Stimulated activated CD4-positive, alpha-beta T cell treated with anti-CD3 and anti-CD28 coated beads, TNF-alpha, amount 100 ng/mL, for 4 hours (primary cell): Measurements from ENCODE around the gene TCN2.
"Not testable (repeated sequence)": the region's sequence is repeated elsewhere in the genome, so short reads cannot be mapped to it uniquely, and the experiment has no call there.

ENCODE experiments used
- DNase-seq, 3 experiments: peaks; one replicate each; pipeline ENCODE4 v3.0.0-alpha.2; 2020; ENCODE audit warnings: low read depth in 3 of 3

The TCN2 gene

GRCh38 chr22:30606455-30607299, at the start of gene TCN2:
TSS of gene TCN2 (plus strand) at chr22:30607174. CDS start at chr22:30607332, 158 bp downstream.
- DNase-seq: no peak

- no peak for DNase-seq
Observed at GRCh38 chr22:30557243-30557642, 49.7 kb upstream of the TCN2 start.

- DNase-seq: no peak
Observed at GRCh38 chr22:30559889-30560288, 47.1 kb upstream of the TCN2 start.

- DNase-seq: not testable (repeated sequence)
Observed at GRCh38 chr22:30560643-30561202, 46.3 kb upstream of the TCN2 start.

- no peak for DNase-seq
Observed at GRCh38 chr22:30561402-30562189, 45.4 kb upstream of the TCN2 start.

- no peak for DNase-seq
Observed at GRCh38 chr22:30562366-30562765, 44.6 kb upstream of the TCN2 start.

- no peak for DNase-seq
Observed at GRCh38 chr22:30564045-30564760, 42.8 kb upstream of the TCN2 start.

- DNase-seq: no peak
Observed at GRCh38 chr22:30564761-30565119, 42.2 kb upstream of the TCN2 start.

- DNase-seq: no peak
Observed at GRCh38 chr22:30565341-30565740, 41.6 kb upstream of the TCN2 start.

- no peak for DNase-seq
Observed at GRCh38 chr22:30566125-30566524, 40.8 kb upstream of the TCN2 start.

GRCh38 chr22:30567277-30567676, 39.7 kb upstream of the TCN2 start:
- DNase-seq: not testable (repeated sequence)

GRCh38 chr22:30568137-30568805, 38.7 kb upstream of the TCN2 start:
- no peak for DNase-seq

GRCh38 chr22:30569674-30570202, 37.2 kb upstream of the TCN2 start:
- DNase-seq: no peak

- no peak for DNase-seq
Observed at GRCh38 chr22:30572210-30572609, 34.8 kb upstream of the TCN2 start.

- no peak for DNase-seq
Observed at GRCh38 chr22:30572840-30573593, 34.0 kb upstream of the TCN2 start.

GRCh38 chr22:30573594-30574094, 33.3 kb upstream of the TCN2 start:
- DNase-seq: no peak

GRCh38 chr22:30574095-30574981, 32.6 kb upstream of the TCN2 start, which contains the start of gene GAL3ST1:
TSS of gene GAL3ST1 (minus strand) at chr22:30574665. CDS start at chr22:30557392, 17,273 bp downstream.
- DNase-seq: no peak

- DNase-seq: no peak
Observed at GRCh38 chr22:30574997-30575671, 31.8 kb upstream of the TCN2 start.
